ENCODE data around the gene SMAD3.

SMAD3 gene

GRCh38 chr15:67082007-67082536 lies 16.7 kb downstream of the SMAD3 start:
- DNase-seq = no peak

GRCh38 chr15:67083135-67083762 lies 17.8 kb downstream of the SMAD3 start:
- peak; percentile 51 for DNase-seq

GRCh38 chr15:67084561-67084960 lies 19.2 kb downstream of the SMAD3 start:
- DNase-seq = no peak

GRCh38 chr15:67085237-67085817 lies 19.9 kb downstream of the SMAD3 start:
- DNase-seq = peak; percentile 33

- peak; percentile 93 for DNase-seq
Observed at GRCh38 chr15:67085818-67086636, 20.6 kb downstream of the SMAD3 start.

- no peak for DNase-seq
Observed at GRCh38 chr15:67086637-67086914, 21.2 kb downstream of the SMAD3 start.

- DNase-seq = no peak
Observed at GRCh38 chr15:67087507-67088172, 22.2 kb downstream of the SMAD3 start.

- DNase-seq = no peak
Observed at GRCh38 chr15:67089217-67090193, 24.1 kb downstream of the SMAD3 start.

- no peak for DNase-seq
Observed at GRCh38 chr15:67090297-67091070, 25.1 kb downstream of the SMAD3 start.

GRCh38 chr15:67091071-67091979 lies 25.9 kb downstream of the SMAD3 start:
- DNase-seq = peak; percentile 92

GRCh38 chr15:67091980-67092677 lies 26.7 kb downstream of the SMAD3 start:
- no peak for DNase-seq

- no peak for DNase-seq
Observed at GRCh38 chr15:67092752-67093503, 27.5 kb downstream of the SMAD3 start.

GRCh38 chr15:67093504-67093862 lies 28.1 kb downstream of the SMAD3 start:
- peak; percentile 73 for DNase-seq

GRCh38 chr15:67094001-67094826 lies 28.8 kb downstream of the SMAD3 start:
- no peak for DNase-seq

GRCh38 chr15:67095912-67096311 lies 30.5 kb downstream of the SMAD3 start:
- no peak for DNase-seq

- no peak for DNase-seq
Observed at GRCh38 chr15:67096546-67097294, 31.3 kb downstream of the SMAD3 start.

- DNase-seq = no peak
Observed at GRCh38 chr15:67097424-67097823, 32.0 kb downstream of the SMAD3 start.

Measured in inflammatory macrophage treated with lipopolysaccharide for 4 hours (primary cell).